Right lobe of liver (tissue), 6 donors: ENCODE results near the gene FAM3C. TPM values are rescaled to one million over a fixed set of nuclear protein-coding genes. Genes with fewer than 3 reads are reported as not detected.

ENCODE experiments used
- ATAC-seq, 4 donors: fragments of 200-7000 bp; cut with Tn5 transposase; one replicate each; pipeline ENCODE4 v1.9.1; 2020; ENCODE audit warnings: mild to moderate bottlenecking in 4 of 4, moderate library complexity in 4 of 4
- DNase-seq, 3 donors: peaks; one replicate each; pipeline ENCODE4 v3.0.0-alpha.2; 2020
- H3K27ac ChIP-seq, 3 donors: fragments of 200-600 bp; one replicate each; pipeline ENCODE4 v1.8.0; 2022
- H3K27me3 ChIP-seq, 2 donors: fragments of 200-600 bp; one replicate each; pipeline ENCODE4 v1.8.0; 2022
- H3K36me3 ChIP-seq, 4 donors: fragments of 200-600 bp; sonication (generic) in 1 of 4; one replicate each; pipeline versions ENCODE4 v1.5.1 to v1.8.0; 2017 to 2022; ENCODE audit warnings: control low read depth in 1 of 4
- H3K4me1 ChIP-seq, 4 donors: fragments of 200-600 bp; sonication (generic) in 1 of 4; one replicate each; pipeline versions ENCODE4 v1.5.1 to v1.8.0; 2017 to 2022; ENCODE audit warnings: control low read depth in 1 of 4
- H3K4me3 ChIP-seq, 3 donors: fragments of 200-600 bp; one replicate each; pipeline ENCODE4 v1.8.0; 2022
- H3K9me3 ChIP-seq, 4 donors: fragments of 200-600 bp; sonication (generic) in 1 of 4; one replicate each; pipeline versions ENCODE4 v1.5.1 to v1.8.0; 2017 to 2022; ENCODE audit warnings: control low read depth in 1 of 4
- POLR2A ChIP-seq: fragments of 450-650 bp; IDR thresholded peaks from one replicate; pipeline ENCODE4 v1.6.1; 2017; ENCODE audit warnings: antibody characterized with exemption, mild to moderate bottlenecking
- WGBS: methylation state at CpG from one replicate; pipeline ENCODE4 v1.1.6; 2018; ENCODE audit warnings: low coverage, low lambda C conversion rate; ENCODE audit not compliant: insufficient coverage; ENCODE audit errors: missing lambda C conversion rate; 5-methylcytosine and 5-hydroxymethylcytosine counted together
- intact Hi-C, 2 donors: fragments of 100-400 bp; cut with DNase I; formaldehyde crosslinking; loops; one replicate each; pipeline versions ENCODE4 v1.11.2 to v1.14.1; 2022
- total RNA-seq, 6 experiments: library from RNA; depleted of rRNA in 2 of 6; stranded (reverse); fragments of >200 nt in 2 of 6; fragmentation: NEBNext Ultra II Directional in 3 of 6; extraction: Animal tissue kit (Norgen Biotek cat#: 25700) in 3 of 6; gene quantifications; one replicate each; pipeline versions ENCODE4 v1.1.0 to v1.2.4, GENCODE V29; 2016 to 2023
- TF ChIP-seq, protein P1 (sequence below), 4 donors: fragments of 200-600 bp in 3 of 4; fragments of 450-650 bp in 1 of 4; IDR thresholded peaks; one replicate each; pipeline versions ENCODE4 v1.5.1 to v1.8.0; 2016 to 2022; ENCODE audit warnings: antibody characterized with exemption in 4 of 4, mild to moderate bottlenecking in 2 of 4
- donor health status: DM: no; HTN: yes; CAD: no.
- donor health status: DM: no; HTN: no; CAD: no.
- donor health status: DM: no; HTN: no; CAD: no.
- donor health status: DM: no; HTN: yes; CAD: no.
- donor health status: DM: no; HTN: yes; CAD: no.

The FAM3C gene
- total RNA-seq, 6 experiments from 2014 or later, result 13.6 to 41.3 (median 31.8) TPM

DNA sequence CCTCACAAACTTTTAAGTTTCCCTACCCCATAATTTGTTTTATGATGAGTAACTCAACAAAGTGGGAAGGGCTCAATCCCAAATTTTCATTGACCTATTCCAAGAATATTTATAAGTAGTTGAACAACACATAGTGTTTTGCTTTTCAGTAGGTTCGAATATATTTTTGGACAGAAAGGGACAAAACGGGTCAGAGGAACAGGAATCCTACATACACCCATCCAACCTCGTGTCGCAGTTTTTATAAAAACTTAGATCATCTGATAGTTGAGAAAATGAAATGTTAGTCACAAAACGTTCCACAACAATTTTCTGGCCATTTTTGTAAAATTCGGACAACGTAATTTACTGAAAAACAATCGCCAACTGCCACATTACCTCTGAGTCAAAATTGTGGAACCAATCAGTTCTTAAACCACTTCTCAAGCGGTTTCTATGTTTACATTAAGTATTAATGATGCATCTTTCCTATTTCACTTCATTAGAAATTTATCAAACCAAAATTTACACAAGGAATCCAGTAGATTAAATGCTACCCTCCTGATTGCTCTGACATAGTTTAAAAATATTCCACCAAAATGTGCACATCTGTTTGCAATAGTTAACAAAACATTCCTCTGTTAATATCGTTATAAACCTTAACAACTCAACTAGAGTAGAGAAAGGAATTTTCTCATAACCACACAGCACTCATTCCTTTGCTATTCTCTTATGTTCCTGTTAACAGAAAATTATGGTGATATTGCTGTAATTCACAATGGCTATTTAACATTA, 61.0 kb downstream of the FAM3C start:
- Histone ChIP-seq H3K27ac (no peak overlapping the region), H3K4me1 (peaks cover 0 to 8% (median 1%) of the 10 kb centered on the region in 4 donors), H3K4me3 (no peak overlapping the region), H3K27me3 (peaks cover 13 to 23% of the 10 kb centered on the region in 2 donors), H3K36me3 (no peaks in the 10 kb centered on the region), H3K9me3 (no peaks in the 10 kb centered on the region)
- ATAC-seq, result no peak
- TF ChIP-seq, protein P1, sequence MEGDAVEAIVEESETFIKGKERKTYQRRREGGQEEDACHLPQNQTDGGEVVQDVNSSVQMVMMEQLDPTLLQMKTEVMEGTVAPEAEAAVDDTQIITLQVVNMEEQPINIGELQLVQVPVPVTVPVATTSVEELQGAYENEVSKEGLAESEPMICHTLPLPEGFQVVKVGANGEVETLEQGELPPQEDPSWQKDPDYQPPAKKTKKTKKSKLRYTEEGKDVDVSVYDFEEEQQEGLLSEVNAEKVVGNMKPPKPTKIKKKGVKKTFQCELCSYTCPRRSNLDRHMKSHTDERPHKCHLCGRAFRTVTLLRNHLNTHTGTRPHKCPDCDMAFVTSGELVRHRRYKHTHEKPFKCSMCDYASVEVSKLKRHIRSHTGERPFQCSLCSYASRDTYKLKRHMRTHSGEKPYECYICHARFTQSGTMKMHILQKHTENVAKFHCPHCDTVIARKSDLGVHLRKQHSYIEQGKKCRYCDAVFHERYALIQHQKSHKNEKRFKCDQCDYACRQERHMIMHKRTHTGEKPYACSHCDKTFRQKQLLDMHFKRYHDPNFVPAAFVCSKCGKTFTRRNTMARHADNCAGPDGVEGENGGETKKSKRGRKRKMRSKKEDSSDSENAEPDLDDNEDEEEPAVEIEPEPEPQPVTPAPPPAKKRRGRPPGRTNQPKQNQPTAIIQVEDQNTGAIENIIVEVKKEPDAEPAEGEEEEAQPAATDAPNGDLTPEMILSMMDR (IDR thresholded peaks at IDR 0.05), result no peak
- no peak for TF ChIP-seq POLR2A
- intact Hi-C loops, result no loop called here
- WGBS, result 72% methylated on average over 10 of the region's 10 CpGs
- no peak for DNase-seq

DNA sequence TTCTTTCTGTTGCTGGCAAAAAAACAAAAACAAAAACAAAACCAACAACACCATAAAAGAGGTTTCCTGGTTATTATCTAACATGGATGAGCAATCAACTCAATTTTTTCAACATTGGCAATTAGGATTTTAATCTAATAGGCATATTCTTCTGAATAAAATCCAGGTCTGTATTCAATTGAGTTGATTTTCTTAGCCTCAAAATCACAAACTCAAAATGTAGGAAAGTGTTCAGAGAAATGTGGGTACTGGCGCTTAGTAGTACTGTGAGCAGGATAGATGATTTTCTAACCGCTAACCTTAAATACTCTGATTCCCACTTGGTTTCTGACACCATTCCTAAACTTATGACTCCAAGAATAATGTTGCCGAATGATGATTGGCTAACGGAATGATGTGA, 61.7 kb downstream of the FAM3C start:
- WGBS, result 100% methylated on average over 4 of the region's 4 CpGs
- H3K4me1 ChIP-seq, result peaks cover 0 to 14% (median 5%) of the 10 kb centered on the region in 4 donors
- no peaks in the 10 kb centered on the region for H3K36me3 ChIP-seq
- TF ChIP-seq, protein P1 (IDR thresholded peaks at IDR 0.05), result no peak
- TF ChIP-seq POLR2A, result no peak
- intact Hi-C loops, result no loop called here
- ATAC-seq (no peak), DNase-seq (no peak)
- no peak overlapping the region for H3K4me3 ChIP-seq
- peaks cover 17 to 29% of the 10 kb centered on the region in 2 donors for H3K27me3 ChIP-seq
- H3K27ac ChIP-seq, result no peak overlapping the region
- no peaks in the 10 kb centered on the region for H3K9me3 ChIP-seq

DNA sequence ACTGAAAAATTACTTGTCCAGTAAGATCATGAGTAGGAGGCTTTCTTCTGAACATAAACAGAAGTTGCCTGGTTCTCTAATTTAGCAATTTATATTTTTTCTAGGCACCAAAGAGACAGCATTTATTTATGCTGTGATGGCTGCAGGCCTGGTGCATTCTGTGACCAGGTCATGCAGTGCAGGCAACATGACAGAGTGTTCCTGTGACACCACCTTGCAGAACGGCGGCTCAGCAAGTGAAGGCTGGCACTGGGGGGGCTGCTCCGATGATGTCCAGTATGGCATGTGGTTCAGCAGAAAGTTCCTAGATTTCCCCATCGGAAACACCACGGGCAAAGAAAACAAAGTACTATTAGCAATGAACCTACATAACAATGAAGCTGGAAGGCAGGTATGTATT, 64.5 kb downstream of the FAM3C start:
- H3K36me3 ChIP-seq, result no peaks in the 10 kb centered on the region
- WGBS, result 52% methylated on average over 4 of the region's 5 CpGs
- H3K27me3 ChIP-seq, result peaks cover 17 to 40% of the 10 kb centered on the region in 2 donors
- H3K4me1 ChIP-seq, result peaks cover 0 to 18% (median 5%) of the 10 kb centered on the region in 4 donors
- no peak for TF ChIP-seq POLR2A
- TF ChIP-seq, protein P1 (IDR thresholded peaks at IDR 0.05), result no peak
- H3K9me3 ChIP-seq, result no peaks in the 10 kb centered on the region
- intact Hi-C loops, result no loop called here
- ATAC-seq (no peak), DNase-seq (no peak)
- H3K27ac ChIP-seq, result no peak overlapping the region
- H3K4me3 ChIP-seq, result no peak overlapping the region

DNA sequence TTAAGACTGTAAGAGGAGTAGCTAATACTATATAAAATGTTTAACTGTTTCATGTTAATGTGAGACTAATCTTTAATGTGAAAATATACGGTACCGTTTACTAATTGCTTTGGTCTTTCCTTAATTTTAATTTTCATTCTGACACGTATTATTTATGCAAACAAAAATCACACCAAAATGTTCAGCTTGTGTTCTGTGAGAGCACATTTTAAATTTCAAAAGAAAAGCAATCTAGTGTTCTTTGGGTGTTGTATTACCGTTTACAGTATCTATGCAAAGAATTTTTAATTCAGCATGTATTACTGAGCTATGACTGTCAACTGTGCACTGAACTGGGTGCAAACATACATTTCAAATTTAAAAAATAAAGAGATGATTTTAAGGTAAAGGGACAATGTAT, 65.1 kb downstream of the FAM3C start:
- ATAC-seq (no peak), DNase-seq (no peak)
- Histone ChIP-seq H3K36me3 (no peaks in the 10 kb centered on the region), H3K4me1 (peaks cover 0 to 18% (median 5%) of the 10 kb centered on the region in 4 donors), H3K4me3 (no peak overlapping the region), H3K27ac (no peak overlapping the region), H3K9me3 (no peaks in the 10 kb centered on the region), H3K27me3 (peaks cover 17 to 40% of the 10 kb centered on the region in 2 donors)
- 63% methylated on average over 4 of the region's 4 CpGs for WGBS
- TF ChIP-seq POLR2A, result no peak
- TF ChIP-seq, protein P1 (IDR thresholded peaks at IDR 0.05), result no peak
- intact Hi-C loops, result no loop called here
